ENCODE data around the gene KMT2E. TPM values are rescaled to one million over a fixed set of nuclear protein-coding genes. Genes with fewer than 3 reads are reported as not detected.

Gene KMT2E
- total RNA-seq, 1 donor from 2014 or later, result 72.4 TPM

GRCh38 chr7:105006367-105007136 lies 7.5 kb upstream of the KMT2E start:
- DNase-seq (ENCODE audit: low spot score), result no peak

- DNase-seq (ENCODE audit: low spot score), result no peak
These were observed 6.7 kb upstream of the KMT2E start for GRCh38 chr7:105007298-105007697.

DNA sequence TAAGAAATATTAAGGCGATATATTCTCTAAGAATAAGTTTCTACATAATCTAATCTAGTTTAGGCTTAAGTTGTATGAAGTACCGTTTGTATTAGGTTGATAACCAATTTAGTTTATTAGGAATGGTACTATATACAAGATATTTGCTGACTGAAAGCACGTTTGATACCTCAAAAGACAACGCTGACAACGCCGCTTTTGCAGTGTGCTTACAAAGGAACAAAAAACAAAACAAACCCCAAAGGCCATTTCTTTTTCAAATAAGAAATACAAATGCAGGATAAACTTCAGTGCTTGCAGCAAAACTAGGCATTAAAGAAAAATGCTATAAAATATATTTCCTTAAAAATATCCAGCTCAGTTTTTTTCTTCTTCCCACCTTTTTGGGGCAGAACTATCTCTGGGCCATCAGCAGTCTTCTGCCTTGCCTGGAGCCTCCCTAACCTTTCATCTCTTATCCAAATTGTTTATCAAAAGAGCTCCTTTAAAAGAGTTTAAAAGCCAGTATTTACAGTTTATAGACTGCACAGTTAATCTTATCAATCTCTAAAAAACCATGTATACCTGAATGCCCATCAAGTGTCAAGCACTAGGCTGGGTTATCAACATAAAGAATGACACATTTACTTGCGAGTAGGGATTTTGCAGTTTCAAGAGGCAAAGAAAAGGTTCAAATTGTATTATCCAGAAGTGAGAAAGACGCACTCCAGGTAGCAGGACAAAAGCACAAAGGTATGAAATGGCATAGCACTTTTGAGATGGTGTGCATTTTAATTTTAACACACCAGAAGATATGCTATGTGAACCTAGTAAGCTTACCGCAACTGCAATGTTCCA lies 4.1 kb upstream of the KMT2E start:
- no peak for DNase-seq (ENCODE audit: low spot score)

DNA sequence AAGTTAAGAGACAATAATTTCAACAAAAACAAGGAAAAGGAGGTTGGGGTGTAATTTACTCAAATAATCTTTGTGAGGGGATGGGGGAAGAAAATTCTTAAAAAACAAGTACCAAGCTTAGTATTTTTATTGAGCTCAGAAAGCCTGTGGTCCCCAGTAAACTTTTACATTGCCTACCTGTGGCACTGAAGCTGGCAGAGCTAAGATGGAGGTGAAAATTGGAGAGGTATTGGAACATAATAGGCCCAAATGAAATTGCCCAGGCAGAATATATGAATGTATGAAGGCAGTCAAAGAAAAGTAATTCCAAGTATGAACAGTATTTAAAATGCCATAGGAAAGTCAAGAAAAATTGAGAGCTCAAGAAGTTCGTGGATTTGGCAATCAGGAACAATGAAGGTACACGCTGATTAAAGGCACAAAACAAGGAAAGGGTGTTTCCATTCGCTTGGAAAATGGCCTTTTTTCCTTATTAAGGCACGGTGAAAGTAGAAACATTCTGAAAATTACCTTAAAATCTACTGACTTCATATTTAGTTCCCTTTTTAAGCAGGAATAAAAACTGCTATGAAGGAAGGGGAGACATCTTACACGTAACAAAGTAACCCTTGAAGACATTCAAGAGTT lies 3.4 kb upstream of the KMT2E start:
- DNase-seq (ENCODE audit: low spot score), result no peak

- no peak for DNase-seq (ENCODE audit: low spot score)
These were observed 2.7 kb upstream of the KMT2E start for GRCh38 chr7:105011141-105011830.

DNA sequence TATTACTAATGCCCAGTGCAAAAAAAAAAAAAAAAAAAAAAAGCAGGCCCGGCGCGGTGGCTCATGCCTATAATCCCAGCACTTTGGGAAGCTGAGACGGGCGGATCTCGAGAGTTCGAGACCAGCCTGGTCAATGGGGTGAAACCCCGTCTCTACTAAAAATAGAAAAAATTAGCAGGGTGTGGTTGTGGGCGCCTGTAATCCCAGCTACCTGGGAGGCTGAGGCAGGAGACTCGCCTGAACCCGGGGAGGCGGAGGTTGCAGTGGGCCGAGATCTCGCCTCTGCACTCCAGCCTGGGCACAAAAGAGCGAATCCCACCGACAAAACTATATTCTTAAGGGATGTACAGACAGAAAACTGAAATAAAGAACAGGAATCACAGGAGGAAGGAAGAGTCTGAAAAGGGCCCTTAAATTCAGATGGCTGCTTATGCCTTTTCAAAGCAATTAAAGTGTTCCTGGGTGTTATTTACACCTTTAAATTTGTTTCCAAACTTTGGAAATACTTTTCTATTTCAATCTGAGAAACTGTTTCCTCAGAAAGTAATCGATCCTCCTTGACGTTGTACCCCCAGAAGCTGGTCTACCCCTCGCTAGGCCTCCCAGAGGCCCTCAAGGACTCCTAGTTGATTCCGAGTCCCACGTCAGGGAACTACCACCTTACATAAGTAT lies 2.0 kb upstream of the KMT2E start:
- no peak for DNase-seq (ENCODE audit: low spot score)

DNA sequence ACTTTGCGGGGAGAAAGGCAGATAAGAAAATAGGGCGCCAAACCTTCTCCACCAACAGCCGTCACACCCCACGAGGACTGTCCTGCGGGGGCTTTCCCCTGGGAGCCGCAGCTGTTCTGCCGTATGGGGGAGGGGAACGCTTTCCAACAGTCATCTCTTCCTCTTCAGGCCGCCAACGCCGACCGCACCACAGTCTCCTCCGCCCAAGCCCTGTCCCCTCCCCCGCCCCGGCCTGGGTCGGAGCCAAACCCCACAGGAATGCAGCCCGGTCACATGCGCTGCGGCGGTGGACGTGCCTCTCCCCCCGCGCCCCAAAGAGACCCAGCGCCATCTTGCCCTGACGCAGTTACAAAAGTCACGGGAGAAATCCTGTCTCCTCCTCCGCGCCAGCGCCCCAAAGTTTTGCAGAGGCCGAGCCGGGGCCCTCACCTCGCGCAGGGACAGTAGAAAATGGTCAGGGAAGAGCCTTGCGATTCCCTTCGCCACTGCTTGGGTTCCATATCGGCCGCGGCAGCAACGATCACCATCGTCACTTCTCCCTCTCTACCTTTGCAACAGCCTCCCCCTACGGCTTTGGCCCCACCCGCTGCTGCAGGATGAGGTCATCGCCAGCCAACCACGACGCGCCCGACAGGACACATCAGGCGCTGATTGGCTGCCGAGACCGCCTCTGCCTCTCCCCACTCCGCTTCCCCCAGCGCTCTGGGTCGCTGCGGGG lies 1.3 kb upstream of the KMT2E start:
- DNase-seq (ENCODE audit: low spot score), result peak; percentile 100

GRCh38 chr7:105013221-105013815 lies 687 bp upstream of the KMT2E start:
- peak; percentile 95 for DNase-seq (ENCODE audit: low spot score)

DNA sequence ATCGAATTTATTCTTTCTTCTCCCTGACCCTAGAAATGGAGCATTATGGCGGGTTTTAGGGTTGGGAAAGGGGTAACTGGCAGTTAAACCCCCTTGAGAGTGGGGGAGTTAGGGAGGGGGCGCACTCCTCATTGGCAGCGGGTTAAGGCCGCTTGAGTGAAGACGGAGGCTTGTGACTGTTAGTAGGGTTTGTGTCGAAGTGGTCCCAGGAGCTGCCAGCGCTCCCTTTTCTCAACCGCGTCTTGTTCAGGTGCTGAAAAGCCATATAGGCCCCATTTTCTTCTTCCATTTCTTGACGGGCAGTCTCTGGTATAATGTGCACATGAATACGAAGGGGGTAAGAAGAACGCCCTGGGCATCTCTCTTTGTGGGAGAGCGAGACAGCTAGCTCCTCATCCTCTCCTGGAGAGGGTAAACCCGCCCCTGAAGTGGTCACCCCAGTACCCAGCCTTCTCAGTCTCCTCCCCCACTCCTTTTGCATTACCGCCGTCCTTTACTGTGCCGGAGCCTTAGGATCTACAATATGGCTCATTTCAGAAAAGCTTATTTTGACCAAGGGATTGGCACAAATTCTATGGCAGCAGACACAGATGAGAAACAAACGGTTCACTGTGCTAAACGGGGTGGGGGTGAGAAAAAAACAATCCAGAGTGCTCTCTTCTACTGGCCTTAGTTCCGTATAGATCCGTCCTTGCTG lies 836 bp downstream of the KMT2E start:
- DNase-seq (ENCODE audit: low spot score), result no peak

DNA sequence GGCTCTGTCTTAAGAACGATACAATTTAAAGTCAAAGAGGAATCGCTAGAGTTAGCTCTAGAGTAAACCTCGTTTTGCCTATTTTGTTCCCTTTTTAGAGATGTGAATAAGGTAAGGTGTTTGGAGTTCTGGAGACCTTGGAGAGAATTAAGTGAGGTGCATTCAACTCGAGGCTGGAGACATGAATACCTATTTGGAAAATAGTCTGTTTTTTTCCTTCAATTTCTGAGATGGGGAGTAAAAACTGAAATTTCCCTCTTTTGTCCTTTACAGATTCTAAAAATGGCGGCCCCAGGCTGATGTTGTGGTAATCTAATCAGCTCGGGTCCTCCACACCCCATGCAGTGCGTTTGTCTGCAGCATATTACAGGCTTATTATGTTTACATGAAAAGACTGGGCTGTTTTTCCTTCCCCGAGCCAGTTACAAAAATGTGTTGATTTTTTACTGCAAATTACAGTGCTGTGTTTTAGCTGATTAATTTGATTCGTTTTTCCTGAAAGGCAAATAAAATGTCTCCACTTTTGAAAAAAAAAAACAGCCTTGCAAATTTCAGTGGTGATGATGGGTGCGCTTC lies 1.5 kb downstream of the KMT2E start:
- DNase-seq (ENCODE audit: low spot score), result no peak

- DNase-seq (ENCODE audit: low spot score), result no peak
These were observed 2.2 kb downstream of the KMT2E start for GRCh38 chr7:105016068-105016708.

DNA sequence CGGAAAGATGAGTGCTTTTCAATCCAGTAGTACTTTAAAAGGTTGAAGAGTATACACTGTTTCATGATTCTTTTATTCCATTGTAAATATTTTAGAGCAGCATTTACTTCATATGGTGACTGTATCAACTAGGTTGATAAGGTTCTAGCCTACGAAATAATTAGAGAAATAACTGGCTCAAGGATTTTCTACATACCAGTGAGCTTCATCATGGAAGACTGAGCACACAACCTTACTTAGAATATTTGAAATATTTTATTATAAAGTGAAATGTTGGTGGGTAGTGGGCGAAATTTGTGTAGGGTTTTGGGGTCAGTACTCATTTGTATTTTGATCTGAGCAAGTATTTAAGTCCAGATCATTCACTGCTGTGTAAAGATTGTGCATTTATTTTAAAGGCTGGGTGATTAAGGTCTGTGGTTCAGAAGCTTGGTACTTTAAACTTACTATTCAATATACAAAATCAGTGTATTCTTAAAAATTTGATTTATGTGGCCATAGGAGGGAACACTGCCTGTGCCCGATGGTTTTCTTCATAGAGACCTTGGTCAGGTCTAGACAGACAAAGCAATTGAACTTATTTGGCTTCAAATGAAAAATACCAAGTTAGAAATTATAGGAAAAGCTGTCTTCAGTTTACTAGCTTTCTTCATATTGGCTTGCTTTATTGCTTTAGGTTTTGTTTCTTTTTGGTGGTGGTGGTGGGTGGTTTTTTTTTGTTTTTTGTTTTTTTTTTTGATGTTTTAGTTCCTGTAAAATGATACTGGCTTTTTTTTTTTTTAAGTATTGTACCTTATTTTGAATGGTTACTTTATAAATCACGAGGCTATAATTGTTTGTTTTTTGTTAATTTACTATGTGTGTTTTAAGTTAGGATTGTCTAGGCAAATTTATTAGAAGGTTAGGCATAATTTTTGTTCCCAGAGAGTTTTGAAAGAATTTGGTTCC lies 3.0 kb downstream of the KMT2E start:
- no peak for DNase-seq (ENCODE audit: low spot score)

GRCh38 chr7:105017657-105018365 lies 3.8 kb downstream of the KMT2E start:
- DNase-seq (ENCODE audit: low spot score), result no peak

GRCh38 chr7:105019269-105019668 lies 5.3 kb downstream of the KMT2E start:
- no peak for DNase-seq (ENCODE audit: low spot score)

DNA sequence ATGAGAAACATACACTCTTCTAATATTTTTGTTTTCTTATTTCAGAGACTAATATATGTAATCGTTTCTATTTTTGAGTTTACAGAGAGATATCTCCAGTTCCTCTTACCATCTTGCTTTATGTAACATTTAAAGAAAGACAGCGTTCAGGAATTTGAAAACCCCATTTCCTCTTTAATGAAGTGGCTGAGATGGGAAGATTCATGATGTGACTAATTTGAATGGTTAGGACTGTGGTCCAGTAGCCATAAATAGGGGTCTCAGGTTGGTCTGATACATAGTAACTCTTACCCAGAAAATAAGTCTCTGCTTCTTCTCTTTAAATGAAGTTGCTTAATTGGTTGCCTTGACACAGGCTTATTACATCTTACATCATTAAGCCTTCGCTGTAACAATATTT lies 6.9 kb downstream of the KMT2E start:
- no peak for DNase-seq (ENCODE audit: low spot score)

- DNase-seq (ENCODE audit: low spot score), result no peak
These were observed 7.3 kb downstream of the KMT2E start for GRCh38 chr7:105021352-105021751.

DNA sequence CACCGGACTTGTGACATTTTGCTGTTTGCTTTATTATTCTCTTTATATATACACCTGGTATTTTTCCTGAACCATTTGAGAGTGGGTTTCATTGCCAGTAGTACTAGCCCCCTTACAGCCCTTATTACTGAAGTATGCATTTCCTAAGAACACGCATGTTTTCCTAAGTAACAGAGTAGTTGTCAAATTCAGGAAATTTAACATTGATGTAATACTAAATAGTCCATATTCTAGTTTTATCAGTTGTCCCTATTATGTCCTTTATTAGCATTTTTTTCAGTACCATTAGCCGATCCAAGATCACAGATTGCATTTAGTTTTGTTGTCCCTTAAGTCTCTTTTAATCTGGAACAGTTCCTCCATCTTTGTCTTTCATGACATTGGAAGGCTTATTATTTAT lies 8.0 kb downstream of the KMT2E start:
- no peak for DNase-seq (ENCODE audit: low spot score)

All from mesenteric fat pad (tissue), 1 donor.